ENCODE data around the gene DLX2. TPM values are rescaled to one million over a fixed set of nuclear protein-coding genes. Genes with fewer than 3 reads are reported as not detected.
"Not testable (repeated sequence)": the region's sequence is repeated elsewhere in the genome, so short reads cannot be mapped to it uniquely, and the experiment has no call there.

The DLX2 gene
- total RNA-seq, 1 donor from 2014 or later, result 9.7 TPM

GRCh38 chr2:172062402-172063004 lies 40.2 kb downstream of the DLX2 start:
- DNase-seq (ENCODE audit: low spot score in 2 of 2, unreplicated experiment in 2 of 2), result no peak
- Mint-ChIP-seq H3K36me3 (peaks cover 7% of the 10 kb centered on the region), H3K27me3 (ENCODE audit: low read depth) (peaks cover 2% of the 10 kb centered on the region), H3K4me3 (no peak overlapping the region), H3K27ac (no peak overlapping the region), H3K4me1 (no peaks in the 10 kb centered on the region), H3K9me3 (no peaks in the 10 kb centered on the region)
- no peak for TF ChIP-seq CTCF (IDR thresholded peaks at IDR 0.05; ENCODE audit: unreplicated experiment)

- not testable (repeated sequence) for H3K9me3 Mint-ChIP-seq
Measured at GRCh38 chr2:172060118-172060517, 42.6 kb downstream of the DLX2 start.

GRCh38 chr2:172058660-172059059 lies 44.0 kb downstream of the DLX2 start:
- Mint-ChIP-seq H3K27ac (no peak overlapping the region), H3K9me3 (no peaks in the 10 kb centered on the region), H3K36me3 (peaks cover 3% of the 10 kb centered on the region), H3K4me1 (peaks cover 4% of the 10 kb centered on the region), H3K27me3 (ENCODE audit: low read depth) (peaks cover 11% of the 10 kb centered on the region), H3K4me3 (no peak overlapping the region)
- no peak for DNase-seq (ENCODE audit: low spot score in 2 of 2, unreplicated experiment in 2 of 2)
- no peak for TF ChIP-seq CTCF (IDR thresholded peaks at IDR 0.05; ENCODE audit: unreplicated experiment)

More at GRCh38 chr2:172060118-172060517, 42.6 kb downstream of the DLX2 start:
- peaks cover 11% of the 10 kb centered on the region for H3K27me3 Mint-ChIP-seq (ENCODE audit: low read depth)
- not testable (repeated sequence) for H3K27ac Mint-ChIP-seq; H3K36me3 Mint-ChIP-seq; DNase-seq (ENCODE audit: low spot score in 2 of 2, unreplicated experiment in 2 of 2); H3K4me1 Mint-ChIP-seq; H3K4me3 Mint-ChIP-seq

- Mint-ChIP-seq H3K9me3 (no peaks in the 10 kb centered on the region), H3K27ac (no peak overlapping the region), H3K36me3 (no peaks in the 10 kb centered on the region), H3K27me3 (ENCODE audit: low read depth) (peaks cover 11% of the 10 kb centered on the region), H3K4me1 (peaks cover 26% of the 10 kb centered on the region), H3K4me3 (no peak overlapping the region)
- no peak for DNase-seq (ENCODE audit: low spot score in 2 of 2, unreplicated experiment in 2 of 2)
- TF ChIP-seq CTCF (IDR thresholded peaks at IDR 0.05; ENCODE audit: unreplicated experiment), result no peak
Measured at GRCh38 chr2:172056293-172056692, 46.4 kb downstream of the DLX2 start.

GRCh38 chr2:172053486-172053885 lies 49.2 kb downstream of the DLX2 start:
- no peak for TF ChIP-seq CTCF (IDR thresholded peaks at IDR 0.05; ENCODE audit: unreplicated experiment)
- Mint-ChIP-seq H3K27ac (peak overlapping the region; percentile 9), H3K4me1 (peaks cover 34% of the 10 kb centered on the region), H3K27me3 (ENCODE audit: low read depth) (peaks cover 10% of the 10 kb centered on the region), H3K36me3 (no peaks in the 10 kb centered on the region), H3K4me3 (no peak overlapping the region), H3K9me3 (no peaks in the 10 kb centered on the region)
- no peak for DNase-seq (ENCODE audit: low spot score in 2 of 2, unreplicated experiment in 2 of 2)

GRCh38 chr2:172052000-172052983 lies 50.4 kb downstream of the DLX2 start:
- Mint-ChIP-seq H3K27me3 (ENCODE audit: low read depth) (peaks cover 10% of the 10 kb centered on the region), H3K4me1 (peaks cover 34% of the 10 kb centered on the region), H3K9me3 (no peaks in the 10 kb centered on the region), H3K4me3 (no peak overlapping the region), H3K27ac (peak overlapping the region; percentile 43), H3K36me3 (no peaks in the 10 kb centered on the region)
- DNase-seq (ENCODE audit: low spot score in 2 of 2, unreplicated experiment in 2 of 2), result no peak
- TF ChIP-seq CTCF (IDR thresholded peaks at IDR 0.05; ENCODE audit: unreplicated experiment), result no peak

Data from mesothelial cell of epicardium (in vitro differentiated cells).